Measurements from ENCODE around the gene PARP9.

DNA sequence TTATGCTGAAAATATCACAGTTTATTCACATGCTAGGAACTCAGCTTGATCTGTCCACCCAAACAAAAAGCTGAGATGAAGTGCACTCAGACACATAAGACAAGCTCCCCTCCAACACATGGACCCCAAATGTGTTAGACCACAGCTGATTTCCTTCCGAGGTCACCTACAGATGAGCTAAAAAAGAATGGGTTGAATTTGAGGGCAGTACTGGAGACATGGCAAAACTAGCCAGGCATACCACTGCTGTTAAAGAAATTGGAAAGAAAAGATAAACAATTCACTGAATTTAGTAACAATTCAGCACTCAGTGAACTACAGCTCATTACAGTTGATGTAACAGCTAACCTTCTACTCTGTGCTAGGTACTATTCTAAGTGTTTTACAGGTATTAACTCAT is 15.5 kb downstream of the PARP9 start:
- TF ChIP-seq EZH2 (IDR thresholded peaks at IDR 0.05; ENCODE audit: borderline replicate concordance, low read depth, low read length, severe bottlenecking), result no peak
- no peak for TF ChIP-seq CTCF (IDR thresholded peaks at IDR 0.05; ENCODE audit: borderline replicate concordance, extremely low read depth, low read length, poor library complexity, severe bottlenecking)

Measured in DND-41 (cell line).